Natural killer cell treated with Interleukin-12 subunit alpha and Interleukin-12 subunit beta and Interleukin-15 and Interleukin-18, amount 100 ng/mL, for 72 hours (primary cell): ENCODE data around the gene EIF4G3. TPM values are rescaled to one million over a fixed set of nuclear protein-coding genes. Genes with fewer than 3 reads are reported as not detected.
"Not testable (repeated sequence)": the region's sequence is repeated elsewhere in the genome, so short reads cannot be mapped to it uniquely, and the experiment has no call there.

Experiments
- ATAC-seq, 2 donors: fragments of 150-1000 bp; cut with Tn5 transposase in 1 of 2; sonication (Bioruptor Pico), chemical (Tn5 transposase) in 1 of 2; 2 replicates each; pipeline ENCODE4 v1.10.0; 2021
- DNase-seq: peaks from one replicate; pipeline ENCODE4 v3.0.0; 2022; ENCODE audit warnings: low spot score
- H3K27ac Mint-ChIP-seq, 2 donors: 1 replicate in 1 of 2; 2 replicates in 1 of 2; pipeline ENCODE4 v1.8.0; 2022; ENCODE audit warnings: mixed read lengths in 2 of 2, mild to moderate bottlenecking in 1 of 2, moderate library complexity in 1 of 2
- H3K27me3 Mint-ChIP-seq, 2 donors: 1 replicate in 1 of 2; 2 replicates in 1 of 2; pipeline ENCODE4 v1.8.0; 2022; ENCODE audit warnings: mixed read lengths in 2 of 2
- H3K36me3 Mint-ChIP-seq: one replicate; pipeline ENCODE4 v1.8.0; 2022; ENCODE audit warnings: mixed read lengths
- H3K4me1 Mint-ChIP-seq, 2 donors: 1 replicate in 1 of 2; 2 replicates in 1 of 2; pipeline ENCODE4 v1.8.0; 2022; ENCODE audit warnings: low read depth in 2 of 2, mixed read lengths in 2 of 2, mild to moderate bottlenecking in 1 of 2
- H3K4me3 Mint-ChIP-seq: one replicate; pipeline ENCODE4 v1.8.0; 2022; ENCODE audit warnings: mixed read lengths
- H3K9me3 Mint-ChIP-seq: 2 replicates; pipeline ENCODE4 v1.8.0; 2022; ENCODE audit warnings: mixed read lengths
- total RNA-seq, 2 donors: library from RNA; stranded (reverse); gene quantifications; one replicate each; pipeline ENCODE4 v1.2.3, GENCODE V29; 2022

EIF4G3 gene
- total RNA-seq, 2 donors from 2014 or later = 121 to 140 TPM

DNA sequence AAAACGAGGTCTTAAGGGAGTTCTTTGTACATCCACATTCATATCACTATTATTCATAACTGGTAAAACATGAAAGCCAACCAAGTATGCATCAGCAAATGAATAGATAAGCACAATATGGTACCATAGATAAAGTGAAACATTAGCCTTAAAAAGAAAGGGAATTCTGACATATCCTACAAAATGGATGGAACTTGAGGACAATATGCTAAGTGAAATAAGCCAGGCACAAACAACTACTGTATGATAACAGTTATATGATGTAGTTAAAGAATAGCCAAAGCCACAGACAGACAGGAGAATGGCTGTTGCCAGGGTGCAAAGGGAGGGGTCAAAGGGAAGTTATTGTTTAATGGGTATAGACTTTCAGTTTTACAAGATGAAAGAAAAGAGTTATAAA is 148.9 kb downstream of the EIF4G3 start:
- H3K27me3 Mint-ChIP-seq = no peaks in the 10 kb centered on the region
- H3K9me3 Mint-ChIP-seq = no peaks in the 10 kb centered on the region
- peaks cover 24 to 31% of the 10 kb centered on the region in 2 donors for H3K4me1 Mint-ChIP-seq
- no peak for ATAC-seq
- peaks cover 14% of the 10 kb centered on the region for H3K36me3 Mint-ChIP-seq
- H3K27ac Mint-ChIP-seq = peak overlapping the region in 1 of 2 donors; percentile 17
- no peak for DNase-seq
- no peak overlapping the region for H3K4me3 Mint-ChIP-seq

DNA sequence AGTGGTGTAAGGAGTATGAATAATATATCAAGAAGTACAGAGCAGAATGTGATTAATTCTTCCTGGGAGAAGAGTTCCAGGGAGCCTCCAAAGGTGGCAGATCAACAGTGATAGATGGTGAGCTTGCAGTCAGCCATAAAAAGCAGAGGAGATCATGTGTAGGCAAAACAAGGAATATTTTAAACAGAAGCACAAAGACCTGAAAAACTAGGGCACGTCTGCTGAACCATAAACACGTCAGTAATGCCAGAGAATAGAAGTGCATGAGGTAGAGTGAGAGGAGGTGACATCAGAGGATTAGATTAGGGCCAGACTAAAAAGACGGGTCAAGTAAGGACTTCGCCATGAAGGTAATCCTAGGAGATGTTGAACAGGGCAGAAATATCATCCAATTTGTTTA is 151.8 kb downstream of the EIF4G3 start:
- H3K4me3 Mint-ChIP-seq = no peak overlapping the region
- H3K36me3 Mint-ChIP-seq = peaks cover 6% of the 10 kb centered on the region
- H3K4me1 Mint-ChIP-seq = peaks cover 35 to 39% of the 10 kb centered on the region in 2 donors
- no peak for DNase-seq
- no peak for ATAC-seq
- no peak overlapping the region for H3K27ac Mint-ChIP-seq
- H3K9me3 Mint-ChIP-seq = no peaks in the 10 kb centered on the region
- H3K27me3 Mint-ChIP-seq = no peaks in the 10 kb centered on the region

DNA sequence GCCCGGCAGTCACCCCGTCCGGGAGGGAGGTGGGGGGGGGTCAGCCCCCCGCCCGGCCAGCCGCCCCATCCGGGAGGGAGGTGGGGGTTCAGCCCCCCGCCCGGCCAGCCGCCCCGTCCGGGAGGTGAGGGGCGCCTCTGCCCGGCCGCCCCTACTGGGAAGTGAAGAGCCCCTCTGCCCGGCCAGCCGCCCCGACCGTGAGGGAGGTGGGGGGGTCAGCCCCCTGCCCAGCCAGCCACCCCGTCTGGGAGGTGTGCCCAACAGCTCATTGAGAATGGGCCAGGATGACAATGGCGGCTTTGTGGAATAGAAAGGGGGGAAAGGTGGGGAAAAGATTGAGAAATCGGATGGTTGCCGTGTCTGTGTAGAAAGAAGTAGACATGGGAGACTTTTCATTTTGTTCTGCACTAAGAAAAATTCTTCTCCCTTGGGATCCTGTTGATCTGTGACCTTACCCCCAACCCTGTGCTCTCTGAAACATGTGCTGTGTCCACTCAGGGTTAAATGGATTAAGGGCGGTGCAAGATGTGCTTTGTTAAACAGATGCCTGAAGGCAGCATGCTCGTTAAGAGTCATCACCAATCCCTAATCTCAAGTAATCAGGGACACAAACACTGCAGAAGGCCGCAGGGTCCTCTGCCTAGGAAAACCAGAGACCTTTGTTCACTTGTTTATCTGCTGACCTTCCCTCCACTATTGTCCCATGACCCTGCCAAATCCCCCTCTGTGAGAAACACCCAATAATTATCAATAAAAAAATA is 152.4 kb downstream of the EIF4G3 start:
- H3K36me3 Mint-ChIP-seq, H3K9me3 Mint-ChIP-seq, H3K4me3 Mint-ChIP-seq, H3K27ac Mint-ChIP-seq, ATAC-seq, H3K27me3 Mint-ChIP-seq, DNase-seq: not testable (repeated sequence)
- H3K4me1 Mint-ChIP-seq = peaks cover 38 to 42% of the 10 kb centered on the region in 2 donors

DNA sequence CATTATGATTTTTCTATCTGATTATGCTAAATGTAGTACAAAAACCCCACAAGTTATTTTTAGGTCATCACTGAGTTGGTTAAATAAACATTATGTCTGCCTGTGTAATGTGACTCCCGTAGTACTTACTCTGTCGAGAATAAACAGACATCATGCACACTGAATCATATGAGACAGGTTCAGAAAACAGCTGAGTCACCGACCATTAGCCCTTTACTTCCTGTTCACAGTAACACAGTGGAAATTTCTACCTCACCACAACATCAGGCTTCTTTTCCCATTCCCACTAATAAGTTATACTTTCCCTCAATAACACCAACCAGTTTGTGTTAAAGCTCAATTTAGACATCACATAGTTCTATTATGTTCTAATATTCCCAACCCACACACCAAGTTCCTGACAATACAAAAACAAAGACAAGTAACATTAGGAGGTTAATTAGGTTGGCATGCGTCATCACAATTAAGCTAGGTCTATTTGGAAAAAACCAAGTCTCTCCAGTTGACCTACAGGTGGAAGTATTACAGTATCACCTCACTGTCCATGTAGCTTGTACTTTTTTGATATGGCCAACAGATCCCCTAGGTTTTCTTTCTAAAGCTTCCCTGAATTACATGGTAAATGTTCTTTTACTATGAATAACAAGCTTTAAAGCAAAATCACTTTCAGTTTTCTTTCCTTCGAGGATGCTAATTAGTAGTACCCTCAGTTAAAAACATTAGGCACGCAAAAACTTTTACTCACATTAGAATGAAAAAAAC is 154.2 kb downstream of the EIF4G3 start:
- ATAC-seq (peak; percentile 93 to 98), DNase-seq (peak; percentile 68)
- Mint-ChIP-seq H3K9me3 (no peaks in the 10 kb centered on the region), H3K36me3 (peaks cover 6% of the 10 kb centered on the region), H3K4me3 (peak overlapping the region; percentile 78), H3K27me3 (no peaks in the 10 kb centered on the region), H3K27ac (peak overlapping the region; percentile 90 to 95), H3K4me1 (peaks cover 34 to 43% of the 10 kb centered on the region in 2 donors)

- DNase-seq (no peak), ATAC-seq (no peak)
- peak overlapping the region; percentile 17 for H3K4me3 Mint-ChIP-seq
- H3K27me3 Mint-ChIP-seq = no peaks in the 10 kb centered on the region
- peaks cover 5% of the 10 kb centered on the region for H3K36me3 Mint-ChIP-seq
- no peaks in the 10 kb centered on the region for H3K9me3 Mint-ChIP-seq
- peak overlapping the region; percentile 90 to 95 for H3K27ac Mint-ChIP-seq
- H3K4me1 Mint-ChIP-seq = peaks cover 36 to 41% of the 10 kb centered on the region in 2 donors
Observed at GRCh38 chr1:21021311-21021710, 155.4 kb downstream of the EIF4G3 start.

- Mint-ChIP-seq H3K27me3 (no peaks in the 10 kb centered on the region), H3K9me3 (no peaks in the 10 kb centered on the region), H3K36me3 (peaks cover 3% of the 10 kb centered on the region), H3K27ac (peak overlapping the region in 1 of 2 donors; percentile 50), H3K4me1 (peaks cover 37 to 39% of the 10 kb centered on the region in 2 donors), H3K4me3 (peak overlapping the region; percentile 34)
- ATAC-seq (peak in 1 of 2 donors; percentile 57), DNase-seq (no peak)
Observed at GRCh38 chr1:21020151-21020550, 156.5 kb downstream of the EIF4G3 start.

GRCh38 chr1:21018673-21019072 is 158.0 kb downstream of the EIF4G3 start:
- DNase-seq (no peak), ATAC-seq (no peak)
- Mint-ChIP-seq H3K36me3 (peaks cover 7% of the 10 kb centered on the region), H3K27me3 (no peaks in the 10 kb centered on the region), H3K4me3 (no peak overlapping the region), H3K4me1 (peaks cover 40 to 41% of the 10 kb centered on the region in 2 donors), H3K9me3 (no peaks in the 10 kb centered on the region), H3K27ac (peak overlapping the region; percentile 23 to 50)

- Mint-ChIP-seq H3K9me3 (no peaks in the 10 kb centered on the region), H3K27ac (no peak overlapping the region), H3K27me3 (no peaks in the 10 kb centered on the region), H3K4me3 (no peak overlapping the region), H3K36me3 (peaks cover 11% of the 10 kb centered on the region), H3K4me1 (peaks cover 17 to 35% of the 10 kb centered on the region in 2 donors)
- DNase-seq = no peak
- ATAC-seq = no peak
Observed at GRCh38 chr1:21013510-21013909, 163.2 kb downstream of the EIF4G3 start.

GRCh38 chr1:21012937-21013336 is 163.8 kb downstream of the EIF4G3 start:
- Mint-ChIP-seq H3K27me3 (no peaks in the 10 kb centered on the region), H3K4me3 (no peak overlapping the region), H3K4me1 (peaks cover 16 to 34% of the 10 kb centered on the region in 2 donors), H3K27ac (no peak overlapping the region), H3K9me3 (no peaks in the 10 kb centered on the region), H3K36me3 (peaks cover 11% of the 10 kb centered on the region)
- ATAC-seq (no peak), DNase-seq (no peak)

- Mint-ChIP-seq H3K27me3 (no peaks in the 10 kb centered on the region), H3K4me3 (no peak overlapping the region), H3K9me3 (no peaks in the 10 kb centered on the region), H3K27ac (no peak overlapping the region), H3K4me1 (peaks cover 17 to 25% of the 10 kb centered on the region in 2 donors), H3K36me3 (no peaks in the 10 kb centered on the region)
- DNase-seq (no peak), ATAC-seq (no peak)
Observed at GRCh38 chr1:21007876-21008275, 168.8 kb downstream of the EIF4G3 start.

- Mint-ChIP-seq H3K27me3 (no peaks in the 10 kb centered on the region), H3K9me3 (no peaks in the 10 kb centered on the region), H3K4me3 (no peak overlapping the region), H3K36me3 (no peaks in the 10 kb centered on the region), H3K4me1 (peaks cover 18 to 19% of the 10 kb centered on the region in 2 donors), H3K27ac (peak overlapping the region in 1 of 2 donors; percentile 48)
- ATAC-seq (no peak), DNase-seq (no peak)
Observed at GRCh38 chr1:21005466-21006239, 171.0 kb downstream of the EIF4G3 start.

DNA sequence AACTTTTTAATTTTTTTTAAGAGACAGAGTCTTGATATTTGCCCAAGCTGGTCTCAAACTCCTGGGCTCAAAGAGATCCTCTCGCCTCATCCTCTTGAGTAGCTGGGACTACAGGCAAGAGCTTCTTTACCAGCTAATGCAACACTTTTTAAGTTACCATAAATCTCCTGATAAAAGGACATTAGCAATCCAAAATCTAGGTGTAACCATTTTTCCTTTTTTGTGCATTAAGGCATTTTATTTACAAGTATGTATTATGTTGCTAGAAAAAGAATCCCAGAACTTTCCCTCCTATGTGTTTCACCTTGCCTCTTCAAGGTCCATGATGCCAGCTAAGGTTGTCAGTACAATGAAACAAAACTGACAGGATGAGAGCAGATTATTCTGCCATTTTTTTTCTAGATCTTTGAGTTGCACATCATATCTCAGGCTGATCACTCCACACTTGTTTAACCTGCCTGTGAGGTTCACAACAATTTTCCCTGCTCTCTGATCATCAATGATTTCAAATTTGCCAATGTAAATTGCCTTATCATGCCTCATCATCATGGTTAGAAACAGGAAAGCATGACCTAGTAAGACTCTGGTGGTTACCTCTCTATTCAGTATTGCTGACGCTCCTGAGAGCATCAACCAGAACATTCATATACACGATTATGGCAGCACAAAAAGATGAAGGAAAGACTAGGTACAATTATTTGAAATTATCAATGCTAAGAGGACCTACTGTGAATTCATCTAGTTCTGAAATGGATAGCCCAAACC is 173.2 kb downstream of the EIF4G3 start:
- Mint-ChIP-seq H3K36me3 (no peaks in the 10 kb centered on the region), H3K4me1 (peaks cover 22 to 32% of the 10 kb centered on the region in 2 donors), H3K27ac (peak overlapping the region in 1 of 2 donors; percentile 64), H3K4me3 (no peak overlapping the region), H3K9me3 (no peaks in the 10 kb centered on the region), H3K27me3 (no peaks in the 10 kb centered on the region)
- no peak for DNase-seq
- no peak for ATAC-seq

DNA sequence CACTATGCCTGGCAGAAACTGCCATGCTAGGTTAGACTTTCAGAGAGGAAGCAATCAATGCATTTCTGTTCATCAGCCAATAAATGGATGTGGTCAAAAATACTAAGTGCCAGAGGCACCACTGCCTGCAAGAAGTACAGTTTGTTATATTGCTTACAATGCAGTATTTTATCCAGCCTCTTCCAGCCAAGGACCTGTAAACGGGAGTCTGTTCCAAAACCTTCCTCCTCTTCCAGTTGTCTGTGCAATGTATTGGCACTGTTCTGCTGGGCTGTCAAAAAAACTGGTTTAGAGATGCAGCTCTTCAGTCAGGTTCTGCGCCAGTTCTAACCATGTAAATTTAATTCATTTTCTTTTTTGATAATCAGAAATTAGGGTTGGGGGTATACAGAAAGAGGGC is 175.7 kb downstream of the EIF4G3 start:
- H3K4me3 Mint-ChIP-seq = no peak overlapping the region
- no peaks in the 10 kb centered on the region for H3K9me3 Mint-ChIP-seq
- H3K36me3 Mint-ChIP-seq = no peaks in the 10 kb centered on the region
- no peak for ATAC-seq
- no peak overlapping the region for H3K27ac Mint-ChIP-seq
- H3K4me1 Mint-ChIP-seq = peaks cover 22 to 36% of the 10 kb centered on the region in 2 donors
- DNase-seq = no peak
- no peaks in the 10 kb centered on the region for H3K27me3 Mint-ChIP-seq
